HEK293 (cell line): ENCODE measurements around the gene ME3.

ENCODE experiments used
- CTCF ChIA-PET: fragments of 350-600 bp; formaldehyde crosslinking; extraction: SDS; loops from one replicate; lab custom pipeline; 2021; ENCODE audit warnings: antibody characterized with exemption; lab: Yijun Ruan, JAX
- POLR2A ChIA-PET: fragments of 300-600 bp; formaldehyde crosslinking; extraction: SDS; loops from one replicate; lab custom pipeline; 2020; ENCODE audit warnings: antibody characterized with exemption, inconsistent platforms; lab: Yijun Ruan, JAX
- H3K27ac ChIP-seq: fragments of 200-500 bp; sonication (Bioruptor generic); 2 replicates; pipeline ENCODE4 v1.5.1; 2014; ENCODE audit warnings: low read depth, low read length, control low read depth, inconsistent platforms; ENCODE audit errors: extremely low read depth
- H3K36me3 ChIP-seq, 2 experiments: fragments of 200-500 bp in 1 of 2; sonication (Bioruptor generic) in 1 of 2; 1 replicate in 1 of 2; 2 replicates in 1 of 2; pipeline ENCODE4 v1.5.1; 2014 to 2017; ENCODE audit warnings: inconsistent platforms in 2 of 2, low read length in 2 of 2; ENCODE audit not compliant: control insufficient read depth in 2 of 2, insufficient read depth in 1 of 2
- H3K4me1 ChIP-seq: fragments of 200-500 bp; sonication (Bioruptor generic); 2 replicates; pipeline ENCODE4 v1.5.1; 2014; ENCODE audit warnings: mild to moderate bottlenecking, low read length, inconsistent platforms; ENCODE audit not compliant: control insufficient read depth, insufficient read depth
- H3K4me3 ChIP-seq: 2 replicates; pipeline ENCODE4 v1.5.1; 2011; ENCODE audit warnings: low read depth, mild to moderate bottlenecking, control low read depth, low read length, moderate library complexity
- H3K9me3 ChIP-seq: fragments of 200-500 bp; sonication (Bioruptor generic); 2 replicates; pipeline ENCODE4 v1.5.1; 2014; ENCODE audit warnings: low read depth, low read length, inconsistent platforms; ENCODE audit not compliant: control insufficient read depth, insufficient read depth
- BCL11A ChIP-seq: fragments of 450-650 bp; formaldehyde crosslinking; IDR thresholded peaks from 2 replicates; pipeline ENCODE4 v1.5.1; 2016; ENCODE audit warnings: low read depth, missing biosample characterization, missing genetic modification characterization
- GFI1B ChIP-seq: fragments of 450-650 bp; formaldehyde crosslinking; IDR thresholded peaks from 2 replicates; pipeline ENCODE4 v1.5.1; 2016; ENCODE audit warnings: missing biosample characterization, missing genetic modification characterization
- IKZF3 ChIP-seq: fragments of 450-650 bp; IDR thresholded peaks from 2 replicates; pipeline ENCODE4 v1.5.0; 2018; ENCODE audit warnings: missing biosample characterization, mild to moderate bottlenecking, missing genetic modification characterization, moderate library complexity
- KLF16 ChIP-seq: fragments of 450-650 bp; formaldehyde crosslinking; IDR thresholded peaks from 2 replicates; pipeline ENCODE4 v1.5.1; 2017; ENCODE audit warnings: missing biosample characterization, missing genetic modification characterization
- RBAK ChIP-seq: fragments of 450-650 bp; formaldehyde crosslinking; IDR thresholded peaks from 2 replicates; pipeline ENCODE4 v1.5.1; 2016; ENCODE audit warnings: missing biosample characterization, missing genetic modification characterization
- ZBTB8A ChIP-seq: fragments of 450-650 bp; formaldehyde crosslinking; IDR thresholded peaks from 2 replicates; pipeline ENCODE4 v1.5.1; 2016; ENCODE audit warnings: missing biosample characterization, missing genetic modification characterization
- ZNF16 ChIP-seq: fragments of 450-650 bp; formaldehyde crosslinking; IDR thresholded peaks from 2 replicates; pipeline ENCODE4 v1.5.1; 2016; ENCODE audit warnings: low read depth, missing biosample characterization, missing genetic modification characterization
- ZNF560 ChIP-seq: fragments of 450-650 bp; formaldehyde crosslinking; IDR thresholded peaks from 2 replicates; pipeline ENCODE4 v1.5.1; 2017; ENCODE audit warnings: missing biosample characterization, missing genetic modification characterization, borderline replicate concordance
- ZNF596 ChIP-seq: fragments of 450-650 bp; IDR thresholded peaks from 2 replicates; pipeline ENCODE4 v1.5.0; 2018; ENCODE audit warnings: missing biosample characterization, mild to moderate bottlenecking, missing genetic modification characterization, moderate library complexity
- ZNF677 ChIP-seq: fragments of 450-650 bp; IDR thresholded peaks from 2 replicates; pipeline ENCODE4 v1.5.0; 2018; ENCODE audit warnings: missing biosample characterization, mild to moderate bottlenecking, missing genetic modification characterization, moderate library complexity
- ZXDB ChIP-seq: fragments of 450-650 bp; formaldehyde crosslinking; IDR thresholded peaks from 2 replicates; pipeline ENCODE4 v1.5.1; 2016; ENCODE audit warnings: missing biosample characterization, missing genetic modification characterization
- TF ChIP-seq, protein P1 (sequence below): fragments of 450-650 bp; formaldehyde crosslinking; optimal IDR thresholded peaks from 2 replicates; pipeline ENCODE3; 2016; ENCODE audit warnings: missing biosample characterization, mild to moderate bottlenecking, missing genetic modification characterization
- TF ChIP-seq, protein P2 (sequence below): fragments of 450-650 bp; formaldehyde crosslinking; IDR thresholded peaks from 2 replicates; pipeline ENCODE4 v1.5.1; 2016; ENCODE audit warnings: missing biosample characterization, missing genetic modification characterization
- TF ChIP-seq, protein P3 (sequence below): fragments of 450-650 bp; formaldehyde crosslinking; conservative IDR thresholded peaks from 2 replicates; pipeline ENCODE4 v1.5.1; 2016; ENCODE audit warnings: low read depth, missing biosample characterization, missing genetic modification characterization
- TF ChIP-seq, protein P4 (sequence below): fragments of 450-650 bp; formaldehyde crosslinking; IDR thresholded peaks from 2 replicates; pipeline ENCODE4 v1.5.1; 2016; ENCODE audit warnings: missing biosample characterization, missing genetic modification characterization

ME3 gene

DNA sequence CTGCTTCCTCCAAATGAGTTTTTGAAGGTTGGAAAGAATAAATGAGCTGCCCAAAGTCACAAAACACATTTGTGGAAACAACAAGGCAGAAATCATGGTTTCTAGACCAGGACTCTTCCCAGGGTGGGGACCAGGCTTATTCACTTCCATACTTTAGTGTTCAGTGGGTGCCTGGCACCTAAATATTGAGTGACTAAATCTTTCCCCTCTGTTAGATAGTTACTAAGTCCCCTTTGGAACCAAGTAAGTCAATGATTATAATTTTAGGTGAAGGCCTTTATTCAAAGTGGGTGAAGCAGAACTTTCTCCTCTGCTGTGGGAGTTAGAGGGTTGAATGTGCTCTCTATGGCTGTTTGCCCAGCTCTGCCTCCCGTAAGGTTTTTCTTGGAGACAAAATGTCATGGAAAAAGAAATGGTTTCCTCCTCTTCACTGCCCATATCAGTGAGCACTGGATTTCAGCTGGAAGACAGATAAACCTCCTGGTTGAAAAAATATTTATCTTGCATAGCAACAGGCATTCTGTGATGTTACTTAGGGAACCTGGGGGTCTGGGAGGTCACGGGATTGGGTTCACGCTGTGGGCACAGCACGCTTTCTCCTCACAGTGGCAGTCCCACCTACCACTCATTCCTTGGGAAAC is 179.9 kb downstream of the ME3 start (continued):
- no peak for TF ChIP-seq ZBTB8A (tag by site-specific recombination)

DNA sequence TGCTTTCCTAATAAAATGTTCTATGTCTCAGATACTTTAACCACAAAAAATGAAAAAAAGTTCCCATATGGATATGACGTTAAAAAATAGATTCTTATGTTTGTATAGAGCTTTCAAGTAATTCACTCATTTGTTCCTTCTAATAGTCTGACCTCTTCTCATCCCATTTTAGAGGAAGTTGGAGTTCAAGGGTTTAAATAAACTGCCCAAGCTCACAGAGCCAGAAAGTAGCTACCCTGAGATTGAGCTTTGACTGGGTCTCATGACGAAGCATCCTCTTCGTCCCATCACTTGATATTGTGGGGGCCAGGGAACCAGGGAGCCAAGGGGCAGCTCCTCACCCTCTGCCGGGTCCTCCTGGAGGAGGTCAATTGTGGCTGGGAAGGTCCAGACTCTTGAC is 181.4 kb downstream of the ME3 start:
- CTCF ChIA-PET: no interaction called here
- TF ChIP-seq ZNF560: no peak
- TF ChIP-seq, protein P1, sequence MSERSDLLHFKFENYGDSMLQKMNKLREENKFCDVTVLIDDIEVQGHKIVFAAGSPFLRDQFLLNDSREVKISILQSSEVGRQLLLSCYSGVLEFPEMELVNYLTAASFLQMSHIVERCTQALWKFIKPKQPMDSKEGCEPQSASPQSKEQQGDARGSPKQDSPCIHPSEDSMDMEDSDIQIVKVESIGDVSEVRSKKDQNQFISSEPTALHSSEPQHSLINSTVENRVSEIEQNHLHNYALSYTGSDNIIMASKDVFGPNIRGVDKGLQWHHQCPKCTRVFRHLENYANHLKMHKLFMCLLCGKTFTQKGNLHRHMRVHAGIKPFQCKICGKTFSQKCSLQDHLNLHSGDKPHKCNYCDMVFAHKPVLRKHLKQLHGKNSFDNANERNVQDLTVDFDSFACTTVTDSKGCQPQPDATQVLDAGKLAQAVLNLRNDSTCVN: no peak
- no peaks in the 10 kb centered on the region for H3K9me3 ChIP-seq
- H3K36me3 ChIP-seq: no peaks in the 10 kb centered on the region
- POLR2A ChIA-PET: no interaction called here
- no peak overlapping the region for H3K27ac ChIP-seq
- 0 out of 2 replicates have a peak, but pooled peaks cover 2% of the 10 kb centered on the region for H3K4me1 ChIP-seq
- no peak overlapping the region for H3K4me3 ChIP-seq

DNA sequence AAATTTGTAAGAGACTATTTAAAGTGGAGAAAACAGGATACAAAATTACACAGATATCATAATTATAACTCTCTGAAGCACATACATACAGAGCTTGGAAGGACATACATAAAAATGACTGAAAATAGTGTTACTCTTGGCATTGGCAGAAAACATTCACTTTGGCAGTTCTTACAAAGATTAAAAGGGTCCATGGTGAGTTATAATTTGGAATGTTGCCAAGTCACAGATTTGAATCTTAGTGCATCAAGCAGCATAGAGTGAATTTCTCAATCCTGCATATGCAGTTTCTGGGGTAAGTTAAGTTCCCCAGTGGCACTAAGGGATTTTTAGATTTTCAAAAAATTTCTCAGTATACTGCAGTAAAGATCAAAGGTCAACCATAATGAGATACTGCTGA is 181.8 kb downstream of the ME3 start:
- TF ChIP-seq BCL11A (no peak), ZNF16 (tag by site-specific recombination) (no peak), GFI1B (tag by site-specific recombination) (no peak), RBAK (no peak), ZNF560 (no peak), ZXDB (tag by site-specific recombination) (no peak), IKZF3 (no peak), ZNF677 (no peak)
- TF ChIP-seq, protein P2, sequence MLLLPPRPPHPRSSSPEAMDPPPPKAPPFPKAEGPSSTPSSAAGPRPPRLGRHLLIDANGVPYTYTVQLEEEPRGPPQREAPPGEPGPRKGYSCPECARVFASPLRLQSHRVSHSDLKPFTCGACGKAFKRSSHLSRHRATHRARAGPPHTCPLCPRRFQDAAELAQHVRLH (tag by site-specific recombination): no peak
- TF ChIP-seq, protein P3, sequence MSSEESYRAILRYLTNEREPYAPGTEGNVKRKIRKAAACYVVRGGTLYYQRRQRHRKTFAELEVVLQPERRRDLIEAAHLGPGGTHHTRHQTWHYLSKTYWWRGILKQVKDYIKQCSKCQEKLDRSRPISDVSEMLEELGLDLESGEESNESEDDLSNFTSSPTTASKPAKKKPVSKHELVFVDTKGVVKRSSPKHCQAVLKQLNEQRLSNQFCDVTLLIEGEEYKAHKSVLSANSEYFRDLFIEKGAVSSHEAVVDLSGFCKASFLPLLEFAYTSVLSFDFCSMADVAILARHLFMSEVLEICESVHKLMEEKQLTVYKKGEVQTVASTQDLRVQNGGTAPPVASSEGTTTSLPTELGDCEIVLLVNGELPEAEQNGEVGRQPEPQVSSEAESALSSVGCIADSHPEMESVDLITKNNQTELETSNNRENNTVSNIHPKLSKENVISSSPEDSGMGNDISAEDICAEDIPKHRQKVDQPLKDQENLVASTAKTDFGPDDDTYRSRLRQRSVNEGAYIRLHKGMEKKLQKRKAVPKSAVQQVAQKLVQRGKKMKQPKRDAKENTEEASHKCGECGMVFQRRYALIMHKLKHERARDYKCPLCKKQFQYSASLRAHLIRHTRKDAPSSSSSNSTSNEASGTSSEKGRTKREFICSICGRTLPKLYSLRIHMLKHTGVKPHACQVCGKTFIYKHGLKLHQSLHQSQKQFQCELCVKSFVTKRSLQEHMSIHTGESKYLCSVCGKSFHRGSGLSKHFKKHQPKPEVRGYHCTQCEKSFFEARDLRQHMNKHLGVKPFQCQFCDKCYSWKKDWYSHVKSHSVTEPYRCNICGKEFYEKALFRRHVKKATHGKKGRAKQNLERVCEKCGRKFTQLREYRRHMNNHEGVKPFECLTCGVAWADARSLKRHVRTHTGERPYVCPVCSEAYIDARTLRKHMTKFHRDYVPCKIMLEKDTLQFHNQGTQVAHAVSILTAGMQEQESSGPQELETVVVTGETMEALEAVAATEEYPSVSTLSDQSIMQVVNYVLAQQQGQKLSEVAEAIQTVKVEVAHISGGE (tag by site-specific recombination): no peak
- Histone ChIP-seq H3K27ac (no peak overlapping the region), H3K36me3 (no peaks in the 10 kb centered on the region), H3K4me1 (0 out of 2 replicates have a peak, but pooled peaks cover 2% of the 10 kb centered on the region), H3K9me3 (no peaks in the 10 kb centered on the region), H3K4me3 (no peak overlapping the region)
- POLR2A ChIA-PET: no interaction called here
- CTCF ChIA-PET: no interaction called here

DNA sequence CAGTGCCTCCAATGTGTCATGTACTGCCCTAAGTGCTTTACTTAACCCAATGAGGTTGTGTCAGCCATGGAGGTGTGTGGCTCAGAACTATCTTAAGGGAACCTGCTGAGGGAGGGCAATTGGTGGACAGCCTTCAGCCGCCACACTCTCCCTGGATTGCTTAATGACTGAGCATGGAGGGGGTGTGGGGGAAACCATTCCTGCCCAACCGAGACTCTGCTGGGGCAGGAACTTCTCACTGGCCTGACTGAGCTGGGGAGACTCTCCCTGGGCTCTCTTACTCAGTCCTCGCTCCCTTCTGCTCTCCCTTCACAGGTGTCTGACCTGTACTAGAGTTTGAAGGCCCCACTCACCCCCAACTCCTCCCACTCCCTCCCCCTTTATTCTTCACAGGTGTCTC is 183.0 kb downstream of the ME3 start:
- Histone ChIP-seq H3K36me3 (no peaks in the 10 kb centered on the region), H3K4me1 (peaks cover 6% of the 10 kb centered on the region; the same call in 1 of the 2 replicates), H3K4me3 (no peak overlapping the region), H3K27ac (no peak overlapping the region), H3K9me3 (no peaks in the 10 kb centered on the region)
- no peak for TF ChIP-seq KLF16 (tag by site-specific recombination)
- TF ChIP-seq ZNF596 (tag by site-specific recombination): no peak
- TF ChIP-seq, protein P4, sequence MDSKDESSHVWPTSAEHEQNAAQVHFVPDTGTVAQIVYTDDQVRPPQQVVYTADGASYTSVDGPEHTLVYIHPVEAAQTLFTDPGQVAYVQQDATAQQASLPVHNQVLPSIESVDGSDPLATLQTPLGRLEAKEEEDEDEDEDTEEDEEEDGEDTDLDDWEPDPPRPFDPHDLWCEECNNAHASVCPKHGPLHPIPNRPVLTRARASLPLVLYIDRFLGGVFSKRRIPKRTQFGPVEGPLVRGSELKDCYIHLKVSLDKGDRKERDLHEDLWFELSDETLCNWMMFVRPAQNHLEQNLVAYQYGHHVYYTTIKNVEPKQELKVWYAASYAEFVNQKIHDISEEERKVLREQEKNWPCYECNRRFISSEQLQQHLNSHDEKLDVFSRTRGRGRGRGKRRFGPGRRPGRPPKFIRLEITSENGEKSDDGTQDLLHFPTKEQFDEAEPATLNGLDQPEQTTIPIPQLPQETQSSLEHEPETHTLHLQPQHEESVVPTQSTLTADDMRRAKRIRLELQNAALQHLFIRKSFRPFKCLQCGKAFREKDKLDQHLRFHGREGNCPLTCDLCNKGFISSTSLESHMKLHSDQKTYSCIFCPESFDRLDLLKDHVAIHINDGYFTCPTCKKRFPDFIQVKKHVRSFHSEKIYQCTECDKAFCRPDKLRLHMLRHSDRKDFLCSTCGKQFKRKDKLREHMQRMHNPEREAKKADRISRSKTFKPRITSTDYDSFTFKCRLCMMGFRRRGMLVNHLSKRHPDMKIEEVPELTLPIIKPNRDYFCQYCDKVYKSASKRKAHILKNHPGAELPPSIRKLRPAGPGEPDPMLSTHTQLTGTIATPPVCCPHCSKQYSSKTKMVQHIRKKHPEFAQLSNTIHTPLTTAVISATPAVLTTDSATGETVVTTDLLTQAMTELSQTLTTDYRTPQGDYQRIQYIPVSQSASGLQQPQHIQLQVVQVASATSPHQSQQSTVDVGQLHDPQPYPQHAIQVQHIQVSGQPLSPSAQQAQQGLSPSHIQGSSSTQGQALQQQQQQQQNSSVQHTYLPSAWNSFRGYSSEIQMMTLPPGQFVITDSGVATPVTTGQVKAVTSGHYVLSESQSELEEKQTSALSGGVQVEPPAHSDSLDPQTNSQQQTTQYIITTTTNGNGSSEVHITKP (tag by site-specific recombination): peak; percentile 70
- CTCF ChIA-PET: interaction anchor here (0.7 to 1.1 kb wide), 2 partner anchors 9 to 33 kb away, joined by 3 to 4 read pairs; no protein-coding TSS in a partner anchor
- POLR2A ChIA-PET: no interaction called here
